HepG2 (cell line): ENCODE results near the gene GRK4. TPM values are rescaled to one million over a fixed set of nuclear protein-coding genes. Genes with fewer than 3 reads are reported as not detected.

Experiments
- AGO1 ChIP-seq: fragments of 200-400 bp; formaldehyde crosslinking; IDR thresholded peaks from 2 replicates; pipeline ENCODE4 v1.6.1; 2017; ENCODE audit warnings: mild to moderate bottlenecking, low read depth, low read length, moderate library complexity; ENCODE audit not compliant: poor library complexity, severe bottlenecking
- ATM ChIP-seq: fragments of 450-650 bp; IDR thresholded peaks from 2 replicates; pipeline ENCODE4 v1.7.1; 2017; ENCODE audit warnings: mild to moderate bottlenecking, borderline replicate concordance
- CENPX ChIP-seq: sonication (generic); formaldehyde crosslinking; IDR thresholded peaks from 2 replicates; pipeline ENCODE4 v1.9.0; 2021; ENCODE audit warnings: mild to moderate bottlenecking, missing genetic modification reagents, moderate library complexity
- CREM ChIP-seq, 2 experiments: sonication (generic) in 1 of 2; formaldehyde crosslinking in 1 of 2; IDR thresholded peaks; 2 replicates each; pipeline versions ENCODE4 v1.4.0 to v1.6.1; 2016 to 2020; ENCODE audit warnings: antibody characterized with exemption in 1 of 2, mild to moderate bottlenecking in 1 of 2, missing genetic modification reagents in 1 of 2
- DDIT3 ChIP-seq: sonication (generic); formaldehyde crosslinking; IDR thresholded peaks from 2 replicates; pipeline ENCODE4 v1.4.0; 2020; ENCODE audit warnings: mild to moderate bottlenecking, missing genetic modification reagents
- FOSL1 ChIP-seq: sonication (generic); formaldehyde crosslinking; IDR thresholded peaks from 2 replicates; pipeline ENCODE4 v1.9.0; 2021; ENCODE audit warnings: missing genetic modification reagents, borderline replicate concordance
- KDM5B ChIP-seq: sonication (generic); formaldehyde crosslinking; IDR thresholded peaks from 2 replicates; pipeline ENCODE4 v1.4.0; 2020; ENCODE audit warnings: missing genetic modification reagents, mild to moderate bottlenecking, borderline replicate concordance
- MZF1 ChIP-seq: sonication (generic); formaldehyde crosslinking; IDR thresholded peaks from 2 replicates; pipeline ENCODE4 v1.8.1; 2023; ENCODE audit warnings: mild to moderate bottlenecking, missing genetic modification reagents, borderline replicate concordance
- NCOA1 ChIP-seq: sonication (generic); formaldehyde crosslinking; IDR thresholded peaks from 2 replicates; pipeline ENCODE4 v1.9.0; 2021; ENCODE audit warnings: missing genetic modification reagents
- NFIB ChIP-seq: sonication (generic); formaldehyde crosslinking; IDR thresholded peaks from 2 replicates; pipeline ENCODE4 v1.9.0; 2021; ENCODE audit warnings: missing genetic modification reagents, mild to moderate bottlenecking, borderline replicate concordance
- ONECUT2 ChIP-seq: sonication (generic); formaldehyde crosslinking; IDR thresholded peaks from 2 replicates; pipeline ENCODE4 v1.4.0; 2020; ENCODE audit warnings: missing genetic modification reagents
- SALL2 ChIP-seq: sonication (generic); formaldehyde crosslinking; IDR thresholded peaks from 2 replicates; pipeline ENCODE4 v1.8.1; 2023; ENCODE audit warnings: mild to moderate bottlenecking, missing genetic modification reagents, inconsistent platforms
- ZBTB7B ChIP-seq: sonication (generic); formaldehyde crosslinking; IDR thresholded peaks from 2 replicates; pipeline ENCODE4 v1.4.0; 2020; ENCODE audit warnings: missing genetic modification reagents
- ZFX ChIP-seq: sonication (generic); formaldehyde crosslinking; IDR thresholded peaks from 2 replicates; pipeline ENCODE4 v1.4.0; 2020; ENCODE audit warnings: mild to moderate bottlenecking, low read depth, missing genetic modification reagents, moderate library complexity
- ZNF326 ChIP-seq: sonication (generic); formaldehyde crosslinking; IDR thresholded peaks from 2 replicates; pipeline ENCODE4 v1.4.0; 2020; ENCODE audit warnings: missing genetic modification reagents, borderline replicate concordance
- ZNF441 ChIP-seq: sonication (generic); formaldehyde crosslinking; IDR thresholded peaks from 2 replicates; pipeline ENCODE4 v1.7.0; 2021; ENCODE audit warnings: missing genetic modification reagents, borderline replicate concordance
- ZNF720 ChIP-seq: sonication (generic); formaldehyde crosslinking; IDR thresholded peaks from 2 replicates; pipeline ENCODE4 v1.4.0; 2020; ENCODE audit warnings: missing genetic modification reagents
- ZNF800 ChIP-seq: sonication (generic); formaldehyde crosslinking; IDR thresholded peaks from 2 replicates; pipeline ENCODE4 v1.4.0; 2020; ENCODE audit warnings: missing genetic modification reagents
- ZNF83 ChIP-seq: sonication (generic); formaldehyde crosslinking; IDR thresholded peaks from 2 replicates; pipeline ENCODE4 v1.4.0; 2020; ENCODE audit warnings: missing genetic modification reagents, mild to moderate bottlenecking, borderline replicate concordance
- ZNF839 ChIP-seq: sonication (generic); formaldehyde crosslinking; IDR thresholded peaks from 2 replicates; pipeline ENCODE4 v1.4.0; 2020; ENCODE audit warnings: missing genetic modification reagents, mild to moderate bottlenecking, borderline replicate concordance
- polyA plus RNA-seq, 8 experiments: library from polyadenylated mRNA; depleted of rRNA in 3 of 8; stranded (reverse) in 7 of 8; unstranded in 1 of 8; fragments of >200 nt; fragmentation: Illumina TruSeq in 4 of 8; extraction: Trizol in 4 of 8; gene quantifications; 2 replicates each; pipeline versions ENCODE4 v1.2.1 to v1.2.3, GENCODE V29; 2011 to 2016; ENCODE audit warnings: low read depth in 4 of 8, missing spikeins in 1 of 8, mixed read lengths in 1 of 8; ENCODE audit not compliant: insufficient read depth in 1 of 8
- total RNA-seq, 5 experiments: library from RNA; depleted of rRNA; stranded (reverse); fragments of >200 nt; fragmentation: Illumina TruSeq; extraction: Trizol; gene quantifications; 2 replicates each; pipeline ENCODE4 v1.2.3, GENCODE V29; 2016; ENCODE audit warnings: low read depth in 1 of 5
- TF ChIP-seq, protein P1 (sequence below): sonication (generic); formaldehyde crosslinking; IDR thresholded peaks from 2 replicates; pipeline ENCODE4 v1.5.0; 2020; ENCODE audit warnings: mild to moderate bottlenecking, missing genetic modification reagents
- TF ChIP-seq, protein P2 (sequence below): sonication (generic); formaldehyde crosslinking; IDR thresholded peaks from 2 replicates; pipeline ENCODE4 v1.5.1; 2020; ENCODE audit warnings: missing genetic modification reagents, mild to moderate bottlenecking, borderline replicate concordance
- TF ChIP-seq, protein P3 (sequence below): sonication (generic); formaldehyde crosslinking; IDR thresholded peaks from 2 replicates; pipeline ENCODE4 v1.8.1; 2022; ENCODE audit warnings: mild to moderate bottlenecking, missing genetic modification reagents

The GRK4 gene
- total and polyA plus RNA-seq, 2 of the 13 experiments (the other 11 are each of a cell fraction or from before 2014, with no cell fraction given) = 1.8 to 2.0 TPM

DNA sequence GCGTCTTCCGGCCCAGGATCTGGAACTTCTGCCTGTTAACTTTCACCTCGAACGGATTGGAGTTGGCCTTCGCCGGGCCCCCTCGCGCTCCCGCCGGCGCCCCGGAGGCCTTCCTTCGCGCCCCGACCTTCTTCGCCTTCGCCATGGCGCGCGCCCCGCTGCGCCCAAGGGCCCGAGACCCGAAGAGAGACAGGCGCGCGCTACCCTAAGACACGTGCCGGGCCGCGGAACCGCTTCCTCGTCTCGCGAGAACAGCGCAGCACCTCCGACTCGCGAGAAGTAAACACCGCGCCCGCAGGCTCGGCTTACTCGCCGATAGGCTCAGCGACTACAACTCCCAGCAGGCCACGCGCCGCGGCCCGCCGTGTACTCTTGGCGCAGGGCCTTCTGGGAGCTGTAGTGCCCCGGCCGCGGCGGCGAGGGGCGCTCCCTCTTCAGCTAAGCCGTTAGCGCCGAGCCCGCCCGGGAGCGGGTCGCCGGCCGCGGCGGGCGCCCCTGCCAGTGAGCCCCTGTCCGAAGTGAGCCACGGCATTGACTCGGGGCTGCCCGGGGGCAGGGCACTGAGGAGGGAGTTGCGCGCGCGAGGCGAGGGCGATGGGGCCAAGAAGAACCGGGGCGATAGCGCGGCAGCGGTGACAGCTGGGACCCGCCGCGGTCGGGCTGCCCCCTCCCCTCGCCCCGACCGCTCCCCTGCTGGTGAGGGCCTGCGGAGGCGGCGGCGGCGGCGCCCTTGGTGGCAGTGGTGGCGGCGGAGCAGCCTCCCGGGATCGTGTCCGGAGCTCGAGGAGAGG lies at the start of gene GRK4, which contains the start of gene NOP14 (continued):
- peak; percentile 100 for TF ChIP-seq ZNF800 (CRISPR knock-in tag)
- TF ChIP-seq DDIT3 (CRISPR knock-in tag) = no peak
- no peak for TF ChIP-seq AGO1
- peak; percentile 61; the same call in 1 of the 2 replicates for TF ChIP-seq NFIB
- TF ChIP-seq NCOA1 (CRISPR knock-in tag) = peak; percentile 94
- TF ChIP-seq, protein P1, sequence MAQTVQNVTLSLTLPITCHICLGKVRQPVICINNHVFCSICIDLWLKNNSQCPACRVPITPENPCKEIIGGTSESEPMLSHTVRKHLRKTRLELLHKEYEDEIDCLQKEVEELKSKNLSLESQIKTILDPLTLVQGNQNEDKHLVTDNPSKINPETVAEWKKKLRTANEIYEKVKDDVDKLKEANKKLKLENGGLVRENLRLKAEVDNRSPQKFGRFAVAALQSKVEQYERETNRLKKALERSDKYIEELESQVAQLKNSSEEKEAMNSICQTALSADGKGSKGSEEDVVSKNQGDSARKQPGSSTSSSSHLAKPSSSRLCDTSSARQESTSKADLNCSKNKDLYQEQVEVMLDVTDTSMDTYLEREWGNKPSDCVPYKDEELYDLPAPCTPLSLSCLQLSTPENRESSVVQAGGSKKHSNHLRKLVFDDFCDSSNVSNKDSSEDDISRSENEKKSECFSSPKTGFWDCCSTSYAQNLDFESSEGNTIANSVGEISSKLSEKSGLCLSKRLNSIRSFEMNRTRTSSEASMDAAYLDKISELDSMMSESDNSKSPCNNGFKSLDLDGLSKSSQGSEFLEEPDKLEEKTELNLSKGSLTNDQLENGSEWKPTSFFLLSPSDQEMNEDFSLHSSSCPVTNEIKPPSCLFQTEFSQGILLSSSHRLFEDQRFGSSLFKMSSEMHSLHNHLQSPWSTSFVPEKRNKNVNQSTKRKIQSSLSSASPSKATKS (CRISPR knock-in tag) = no peak
- no peak for TF ChIP-seq ZNF839 (CRISPR knock-in tag)
- TF ChIP-seq CENPX (CRISPR knock-in tag) = no peak
- no peak; the same call in 1 of the 2 replicates for TF ChIP-seq ZNF83 (CRISPR knock-in tag)
- no peak for TF ChIP-seq ZNF326 (CRISPR knock-in tag)
- peak; percentile 83 for TF ChIP-seq ZBTB7B
- TF ChIP-seq, protein P2, sequence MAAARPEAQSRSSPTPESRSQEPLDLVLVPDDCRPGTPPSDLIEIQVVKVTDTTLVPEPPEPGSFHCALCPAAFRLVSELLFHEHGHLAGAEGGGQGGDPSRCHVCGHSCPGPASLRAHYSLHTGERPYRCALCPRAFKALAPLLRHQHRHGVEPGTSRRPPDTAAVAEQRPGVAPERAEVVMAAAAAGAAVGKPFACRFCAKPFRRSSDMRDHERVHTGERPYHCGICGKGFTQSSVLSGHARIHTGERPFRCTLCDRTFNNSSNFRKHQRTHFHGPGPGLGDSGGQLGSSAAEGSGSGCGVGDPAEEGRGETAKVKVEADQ (CRISPR knock-in tag) = peak; percentile 31; the same call in 1 of the 2 replicates
- TF ChIP-seq ZFX (CRISPR knock-in tag) = peak; percentile 99
- TF ChIP-seq, protein P3, sequence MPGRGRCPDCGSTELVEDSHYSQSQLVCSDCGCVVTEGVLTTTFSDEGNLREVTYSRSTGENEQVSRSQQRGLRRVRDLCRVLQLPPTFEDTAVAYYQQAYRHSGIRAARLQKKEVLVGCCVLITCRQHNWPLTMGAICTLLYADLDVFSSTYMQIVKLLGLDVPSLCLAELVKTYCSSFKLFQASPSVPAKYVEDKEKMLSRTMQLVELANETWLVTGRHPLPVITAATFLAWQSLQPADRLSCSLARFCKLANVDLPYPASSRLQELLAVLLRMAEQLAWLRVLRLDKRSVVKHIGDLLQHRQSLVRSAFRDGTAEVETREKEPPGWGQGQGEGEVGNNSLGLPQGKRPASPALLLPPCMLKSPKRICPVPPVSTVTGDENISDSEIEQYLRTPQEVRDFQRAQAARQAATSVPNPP = peak; percentile 97
- peak; percentile 98 for TF ChIP-seq KDM5B (CRISPR knock-in tag)
- no peak for TF ChIP-seq ZNF720
- TF ChIP-seq CREM (IDR thresholded peaks at IDR 0.05) = peak; percentile 93
- 0 out of 2 replicates have a peak, but pooled peaks have one; percentile 10 for TF ChIP-seq CREM (CRISPR knock-in tag; IDR thresholded peaks at IDR 0.05)
- TF ChIP-seq ATM = no peak
- no peak for TF ChIP-seq FOSL1 (CRISPR knock-in tag)
- no peak for TF ChIP-seq MZF1 (CRISPR knock-in tag)
- TF ChIP-seq ONECUT2 (CRISPR knock-in tag) = no peak; the same call in 1 of the 2 replicates
- no peak; the same call in 1 of the 2 replicates for TF ChIP-seq SALL2
- no peak; the same call in 1 of the 2 replicates for TF ChIP-seq ZNF441
